Medulla oblongata (tissue), 1 donor: Measurements from ENCODE around the gene FOXK1.

ENCODE experiments used
- DNase-seq: peaks from one replicate; pipeline ENCODE4 v3.0.0-alpha.2; 2015; ENCODE audit errors: extremely low spot score

FOXK1 gene

GRCh38 chr7:4818000-4818794, 136.1 kb downstream of the FOXK1 start:
- no peak for DNase-seq

GRCh38 chr7:4819560-4820404, 137.7 kb downstream of the FOXK1 start:
- no peak for DNase-seq

- DNase-seq = no peak
Measured at GRCh38 chr7:4820405-4820966, 138.4 kb downstream of the FOXK1 start.
